ENCODE data around the gene WRAP53. TPM values are rescaled to one million over a fixed set of nuclear protein-coding genes. Genes with fewer than 3 reads are reported as not detected.

The WRAP53 gene
- total and polyA plus RNA-seq, 2 donors from 2014 or later = 6.5 to 10.8 TPM

GRCh38 chr17:7687072-7687907 lies 987 bp upstream of the WRAP53 start, which contains the start of gene TP53:
Gene TP53 (minus strand): TSS chr17:7687490. CDS start chr17:7676594, 10,896 bp downstream.
- peaks cover 0 to 14% (median 7%) of the 10 kb centered on the region in 3 donors for H3K4me1 ChIP-seq (ENCODE audit: control insufficient read depth in 2 of 3, insufficient read depth in 2 of 3, low read depth in 1 of 3, low read length in 3 of 3)
- intact Hi-C loops (cut with DNase I) = no loop called here
- no peaks in the 10 kb centered on the region for H3K36me3 ChIP-seq (ENCODE audit: control insufficient read depth in 2 of 3, insufficient read depth in 3 of 3, low read length in 3 of 3)
- H3K27me3 ChIP-seq (ENCODE audit: control insufficient read depth, insufficient read depth, low read length) = no peaks in the 10 kb centered on the region
- TF ChIP-seq CTCF (IDR thresholded peaks at IDR 0.05; ENCODE audit: borderline replicate concordance, extremely low read depth, insufficient read depth) = peak; percentile 17
- DNase-seq (peak; percentile 91 to 97 (median 93)), FAIRE-seq (no peak)
- peak within 1 kb of the TSS; percentile 92 to 96 (median 95) for H3K9ac ChIP-seq (ENCODE audit: low read length in 3 of 3)
- peak within 1 kb of the TSS; percentile 96 for H3K27ac ChIP-seq (ENCODE audit: low read depth in 2 of 2, low read length in 2 of 2)
- peak within 1 kb of the TSS; percentile 96 to 99 (median 98) for H3K4me3 ChIP-seq (ENCODE audit: low read length in 3 of 3)
- H3K9me3 ChIP-seq (ENCODE audit: control insufficient read depth in 2 of 3, insufficient read depth in 1 of 3, low read length in 3 of 3) = no peaks in the 10 kb centered on the region

GRCh38 chr17:7688808-7689316 lies 585 bp downstream of the WRAP53 start:
- DNase-seq (no peak), FAIRE-seq (no peak)
- TF ChIP-seq CTCF (IDR thresholded peaks at IDR 0.05; ENCODE audit: borderline replicate concordance, extremely low read depth, insufficient read depth) = no peak
- Histone ChIP-seq H3K4me3 (ENCODE audit: low read length in 3 of 3) (peak overlapping the region; percentile 96 to 99 (median 97)), H3K9me3 (ENCODE audit: control insufficient read depth in 2 of 3, insufficient read depth in 1 of 3, low read length in 3 of 3) (no peaks in the 10 kb centered on the region), H3K36me3 (ENCODE audit: control insufficient read depth in 2 of 3, insufficient read depth in 3 of 3, low read length in 3 of 3) (no peaks in the 10 kb centered on the region), H3K4me1 (ENCODE audit: control insufficient read depth in 2 of 3, insufficient read depth in 2 of 3, low read depth in 1 of 3, low read length in 3 of 3) (peaks cover 0 to 14% (median 7%) of the 10 kb centered on the region in 3 donors), H3K27ac (ENCODE audit: low read depth in 2 of 2, low read length in 2 of 2) (no peak overlapping the region), H3K9ac (ENCODE audit: low read length in 3 of 3) (peak overlapping the region; percentile 70 to 92 (median 87)), H3K27me3 (ENCODE audit: control insufficient read depth, insufficient read depth, low read length) (no peaks in the 10 kb centered on the region)
- intact Hi-C loops (cut with DNase I) = no loop called here

GRCh38 chr17:7695586-7695985 lies 7.3 kb downstream of the WRAP53 start:
- Histone ChIP-seq H3K4me3 (ENCODE audit: low read length in 3 of 3) (no peak overlapping the region), H3K27me3 (ENCODE audit: control insufficient read depth, insufficient read depth, low read length) (no peaks in the 10 kb centered on the region), H3K36me3 (ENCODE audit: control insufficient read depth in 2 of 3, insufficient read depth in 3 of 3, low read length in 3 of 3) (peaks cover 0 to 2% (median 0%) of the 10 kb centered on the region in 3 donors), H3K27ac (ENCODE audit: low read depth in 2 of 2, low read length in 2 of 2) (no peak overlapping the region), H3K4me1 (ENCODE audit: control insufficient read depth in 2 of 3, insufficient read depth in 2 of 3, low read depth in 1 of 3, low read length in 3 of 3) (no peaks in the 10 kb centered on the region), H3K9ac (ENCODE audit: low read length in 3 of 3) (no peak overlapping the region), H3K9me3 (ENCODE audit: control insufficient read depth in 2 of 3, insufficient read depth in 1 of 3, low read length in 3 of 3) (no peaks in the 10 kb centered on the region)
- intact Hi-C loops (cut with DNase I) = no loop called here
- no peak for TF ChIP-seq CTCF (IDR thresholded peaks at IDR 0.05; ENCODE audit: borderline replicate concordance, extremely low read depth, insufficient read depth)
- FAIRE-seq (no peak), DNase-seq (no peak)
